PC-9 (cell line): ENCODE data around the gene ZFAND2B. TPM values are rescaled to one million over a fixed set of nuclear protein-coding genes. Genes with fewer than 3 reads are reported as not detected.
"Not testable (repeated sequence)": the region's sequence is repeated elsewhere in the genome, so short reads cannot be mapped to it uniquely, and the experiment has no call there.

Experiments used
- BruUV-seq: library from RNA; stranded (reverse); fragments of 400-500 nt; replicated peaks from 2 replicates; lab custom pipeline; 2021; lab: Mats Ljungman, UMichigan
- CTCF ChIA-PET: fragments of 300-600 bp; sonication (Branson Sonifier 250); formaldehyde crosslinking; loops from one replicate; lab custom pipeline; 2022; ENCODE audit warnings: antibody characterized with exemption; lab: Charles Lee
- POLR2A ChIA-PET: fragments of 300-600 bp; sonication (Branson Sonifier 250); formaldehyde crosslinking; loops from one replicate; lab custom pipeline; 2022; ENCODE audit warnings: antibody characterized with exemption; ENCODE audit not compliant: unreplicated experiment; lab: Charles Lee
- DNase-seq, 2 experiments: peaks; one replicate each; pipeline versions ENCODE4 v3.0.0 to v3.0.0-alpha.2; 2015 to 2022; ENCODE audit warnings: mixed read lengths in 1 of 2
- H2AFZ ChIP-seq: fragments of 200-600 bp; sonication (generic); 2 replicates; pipeline ENCODE4 v1.8.1; 2017; ENCODE audit warnings: antibody characterized with exemption
- H3F3A ChIP-seq: fragments of 200-600 bp; sonication (generic); 2 replicates; pipeline ENCODE4 v1.8.1; 2017; ENCODE audit warnings: antibody characterized with exemption, mild to moderate bottlenecking, low read depth; ENCODE audit not compliant: insufficient read depth
- H3K27ac ChIP-seq: fragments of 200-600 bp; sonication (generic); 2 replicates; pipeline ENCODE4 v1.6.1; 2016; ENCODE audit warnings: mixed run types
- H3K27me3 ChIP-seq: fragments of 200-600 bp; sonication (generic); 2 replicates; pipeline ENCODE4 v1.6.1; 2016; ENCODE audit warnings: low read depth, mixed run types; ENCODE audit not compliant: insufficient read depth
- H3K36me3 ChIP-seq: fragments of 200-600 bp; sonication (generic); 2 replicates; pipeline ENCODE4 v1.6.1; 2016; ENCODE audit warnings: low read depth, mixed run types
- H3K4me1 ChIP-seq: fragments of 200-600 bp; sonication (generic); replicated peaks from 2 replicates; pipeline ENCODE4 v1.6.1; 2016; ENCODE audit warnings: mixed run types; ENCODE audit not compliant: insufficient read depth
- H3K4me2 ChIP-seq: fragments of 200-600 bp; sonication (generic); 2 replicates; pipeline ENCODE4 v1.6.1; 2017; ENCODE audit warnings: mixed run types
- H3K4me3 ChIP-seq: fragments of 200-600 bp; sonication (generic); 2 replicates; pipeline ENCODE4 v1.6.1; 2016; ENCODE audit warnings: mixed run types
- H3K79me2 ChIP-seq: fragments of 200-600 bp; sonication (generic); 2 replicates; pipeline ENCODE4 v1.6.1; 2017; ENCODE audit warnings: low read depth, mixed run types
- H3K9me2 ChIP-seq: fragments of 200-600 bp; sonication (generic); 2 replicates; pipeline ENCODE4 v1.8.1; 2017; ENCODE audit warnings: mild to moderate bottlenecking; ENCODE audit not compliant: insufficient read depth
- H3K9me3 ChIP-seq: fragments of 200-600 bp; sonication (generic); 2 replicates; pipeline ENCODE4 v1.8.1; 2016; ENCODE audit warnings: low read depth; ENCODE audit not compliant: insufficient read depth
- H4K20me1 ChIP-seq: fragments of 200-600 bp; sonication (generic); 2 replicates; pipeline ENCODE4 v1.8.1; 2017; ENCODE audit not compliant: insufficient read depth
- EZH2 ChIP-seq: fragments of 200-600 bp; sonication (generic); IDR thresholded peaks from 2 replicates; pipeline ENCODE4 v1.8.0; 2017; ENCODE audit warnings: antibody characterized with exemption, low read depth
- intact Hi-C: fragments of 100-400 bp; cut with micrococcal nuclease; formaldehyde crosslinking; loops from one replicate; pipeline ENCODE4 v1.10.0; 2022; ENCODE audit not compliant: unreplicated experiment
- total RNA-seq: library from RNA; stranded (reverse); gene quantifications from 2 replicates; pipeline ENCODE4 v1.2.3, GENCODE V29; 2021
- TF ChIP-seq, protein P1 (sequence below): fragments of 200-600 bp; sonication (generic); conservative IDR thresholded peaks from 2 replicates; pipeline ENCODE4 v1.6.1; 2017; ENCODE audit warnings: mixed run types, antibody characterized with exemption, mild to moderate bottlenecking, moderate library complexity

ZFAND2B gene
- total RNA-seq, 1 experiment from 2014 or later = 24.6 TPM

DNA sequence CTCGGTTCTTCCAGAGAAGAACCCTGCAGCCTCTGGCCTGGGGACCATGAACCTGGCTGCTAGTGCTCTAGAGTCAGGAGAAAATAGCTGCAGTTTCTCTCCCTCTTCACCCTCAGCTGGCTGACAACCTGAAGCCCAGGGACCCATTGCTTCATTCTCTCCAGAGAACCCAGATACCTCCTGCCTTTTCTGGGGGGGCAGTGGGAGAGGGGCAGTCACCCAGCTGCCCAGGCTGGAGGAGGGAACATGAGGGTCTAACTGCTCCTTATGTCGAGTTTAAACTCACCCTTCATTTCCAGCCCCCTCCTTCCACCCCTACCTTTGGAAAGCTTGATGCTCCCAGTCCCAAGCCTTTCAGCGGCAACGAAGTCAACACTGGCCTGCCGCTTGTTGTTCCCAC is 7.6 kb upstream of the ZFAND2B start:
- no peak for TF ChIP-seq EZH2
- TF ChIP-seq, protein P1, sequence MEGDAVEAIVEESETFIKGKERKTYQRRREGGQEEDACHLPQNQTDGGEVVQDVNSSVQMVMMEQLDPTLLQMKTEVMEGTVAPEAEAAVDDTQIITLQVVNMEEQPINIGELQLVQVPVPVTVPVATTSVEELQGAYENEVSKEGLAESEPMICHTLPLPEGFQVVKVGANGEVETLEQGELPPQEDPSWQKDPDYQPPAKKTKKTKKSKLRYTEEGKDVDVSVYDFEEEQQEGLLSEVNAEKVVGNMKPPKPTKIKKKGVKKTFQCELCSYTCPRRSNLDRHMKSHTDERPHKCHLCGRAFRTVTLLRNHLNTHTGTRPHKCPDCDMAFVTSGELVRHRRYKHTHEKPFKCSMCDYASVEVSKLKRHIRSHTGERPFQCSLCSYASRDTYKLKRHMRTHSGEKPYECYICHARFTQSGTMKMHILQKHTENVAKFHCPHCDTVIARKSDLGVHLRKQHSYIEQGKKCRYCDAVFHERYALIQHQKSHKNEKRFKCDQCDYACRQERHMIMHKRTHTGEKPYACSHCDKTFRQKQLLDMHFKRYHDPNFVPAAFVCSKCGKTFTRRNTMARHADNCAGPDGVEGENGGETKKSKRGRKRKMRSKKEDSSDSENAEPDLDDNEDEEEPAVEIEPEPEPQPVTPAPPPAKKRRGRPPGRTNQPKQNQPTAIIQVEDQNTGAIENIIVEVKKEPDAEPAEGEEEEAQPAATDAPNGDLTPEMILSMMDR = no peak
- no peaks in the 10 kb centered on the region for H4K20me1 ChIP-seq
- no peaks in the 10 kb centered on the region for H3K9me2 ChIP-seq
- H3K4me2 ChIP-seq = no peak overlapping the region
- no peak overlapping the region for H2AFZ ChIP-seq
- POLR2A ChIA-PET = no interaction called here
- no peaks in the 10 kb centered on the region for H3K9me3 ChIP-seq
- no peaks in the 10 kb centered on the region for H3K36me3 ChIP-seq
- H3K4me1 ChIP-seq = no peaks in the 10 kb centered on the region
- no peaks in the 10 kb centered on the region for H3F3A ChIP-seq
- no peak overlapping the region for H3K27ac ChIP-seq
- H3K79me2 ChIP-seq = no peaks in the 10 kb centered on the region
- H3K4me3 ChIP-seq = no peak overlapping the region
- intact Hi-C loops = no loop called here
- H3K27me3 ChIP-seq = no peaks in the 10 kb centered on the region
- BruUV-seq = no TSS peak
- no peak for DNase-seq
- CTCF ChIA-PET = no interaction called here

DNA sequence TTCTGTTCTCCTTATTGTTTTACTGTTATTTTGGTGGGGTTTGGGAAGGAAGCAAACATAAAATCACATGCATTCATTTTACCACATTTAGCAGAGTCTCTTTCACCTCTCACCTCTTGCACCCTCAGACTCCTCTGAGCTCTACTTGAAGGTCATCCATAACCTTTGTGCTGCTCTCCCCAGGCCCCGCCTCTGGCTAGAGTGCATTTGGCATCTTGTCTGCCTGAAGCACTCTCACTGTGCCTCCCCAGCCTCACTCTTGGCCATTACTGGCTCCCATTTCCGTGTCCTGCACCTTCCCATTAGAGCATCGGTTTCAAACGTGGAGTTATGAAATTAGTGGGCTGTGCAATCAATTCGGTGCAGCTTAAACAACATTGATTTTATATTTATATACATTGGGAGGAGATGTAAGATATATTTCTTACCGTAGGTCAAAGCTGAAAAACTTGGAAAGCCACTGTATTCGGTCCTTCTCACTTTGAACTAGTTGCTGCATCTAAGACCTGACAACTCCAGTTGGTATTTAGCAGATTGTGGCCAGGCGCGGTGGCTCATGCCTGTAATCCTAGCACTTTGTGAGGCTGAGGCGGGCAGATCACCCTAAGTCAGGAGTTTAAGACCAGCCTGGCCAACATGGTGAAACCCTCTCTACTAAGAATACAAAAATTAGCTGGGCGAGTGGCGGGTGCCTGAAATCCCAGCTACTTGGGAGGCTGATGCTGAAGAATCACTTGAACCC is 6.9 kb upstream of the ZFAND2B start:
- POLR2A ChIA-PET = no interaction called here

DNA sequence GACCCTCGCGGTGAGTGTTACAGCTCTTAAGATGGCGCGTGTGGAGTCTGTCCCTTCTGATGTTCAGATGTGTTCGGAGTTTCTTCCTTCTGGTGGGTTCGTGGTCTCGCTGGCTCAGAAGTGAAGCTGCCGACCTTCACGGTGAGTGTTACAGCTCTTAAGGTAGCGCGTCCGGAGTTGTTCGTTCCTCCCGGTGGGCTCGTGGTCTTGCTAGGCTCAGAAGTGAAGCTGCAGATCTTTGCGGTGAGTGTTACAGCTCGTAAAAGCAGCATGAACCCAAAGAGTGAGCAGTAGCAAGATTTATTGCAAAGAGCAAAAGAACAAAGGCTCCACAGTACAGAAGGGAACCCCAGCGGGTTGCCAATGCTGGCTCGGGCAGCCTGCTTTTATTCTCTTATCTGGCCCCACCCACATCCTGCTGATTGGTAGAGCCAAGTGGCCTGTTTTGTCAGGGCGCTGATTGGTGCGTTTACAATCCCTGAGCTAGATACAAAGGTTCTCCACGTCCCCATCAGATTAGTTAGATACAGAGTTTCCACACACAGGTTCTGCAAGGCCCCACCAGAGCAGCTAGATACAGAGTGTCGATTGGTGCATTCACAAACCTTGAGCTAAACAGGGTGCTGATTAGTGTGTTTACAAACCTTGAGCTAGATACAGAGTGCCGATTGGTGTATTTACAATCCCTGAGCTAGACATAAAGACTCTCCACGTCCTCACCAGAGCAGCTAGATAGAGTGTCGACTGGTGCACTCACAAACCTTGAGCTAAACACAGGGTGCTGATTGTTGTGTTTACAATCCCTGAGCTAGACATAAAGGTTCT is 5.9 kb upstream of the ZFAND2B start:
- POLR2A ChIA-PET, H3K4me1 ChIP-seq, H4K20me1 ChIP-seq, H2AFZ ChIP-seq, H3F3A ChIP-seq, H3K9me3 ChIP-seq, H3K36me3 ChIP-seq, intact Hi-C loops, H3K9me2 ChIP-seq, H3K27ac ChIP-seq, BruUV-seq, H3K79me2 ChIP-seq, H3K4me2 ChIP-seq, CTCF ChIA-PET, DNase-seq, H3K4me3 ChIP-seq, H3K27me3 ChIP-seq: not testable (repeated sequence)

More for the DNA sequence above, 6.9 kb upstream of the ZFAND2B start:
- Histone ChIP-seq H3K36me3 (no peaks in the 10 kb centered on the region), H3K27ac (no peak overlapping the region), H3K4me2 (no peak overlapping the region), H3K27me3 (no peaks in the 10 kb centered on the region), H3K9me3 (no peaks in the 10 kb centered on the region), H3K79me2 (no peaks in the 10 kb centered on the region), H2AFZ (no peak overlapping the region), H4K20me1 (no peaks in the 10 kb centered on the region), H3K4me3 (no peak overlapping the region), H3K4me1 (no peaks in the 10 kb centered on the region), H3F3A (no peaks in the 10 kb centered on the region), H3K9me2 (no peaks in the 10 kb centered on the region)
- BruUV-seq = no TSS peak
- CTCF ChIA-PET = no interaction called here
- TF ChIP-seq, protein P1 = no peak
- no peak for TF ChIP-seq EZH2
- DNase-seq = no peak
- intact Hi-C loops = no loop called here

DNA sequence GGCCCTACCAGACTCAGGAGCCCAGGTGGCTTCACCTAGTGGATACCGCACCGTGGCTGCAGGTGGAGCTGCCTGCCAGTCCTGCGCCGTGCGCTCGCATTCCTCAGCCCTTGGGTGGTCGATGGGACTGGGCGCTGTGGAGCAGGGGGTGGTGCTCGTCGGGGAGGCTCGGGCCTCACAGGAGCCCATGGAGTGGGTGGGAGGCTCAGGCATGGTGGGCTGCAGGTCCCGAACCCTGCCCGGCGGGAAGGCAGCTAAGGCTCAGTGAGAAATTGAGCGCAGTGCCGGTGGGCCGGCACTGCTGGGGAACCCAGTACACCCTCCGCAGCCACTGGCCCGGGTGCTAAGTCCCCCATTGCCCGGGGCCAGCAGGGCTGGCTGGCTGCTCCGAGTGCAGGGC is 5.3 kb upstream of the ZFAND2B start:
- H4K20me1 ChIP-seq, H3K4me3 ChIP-seq, H3K27ac ChIP-seq, H3K9me2 ChIP-seq, DNase-seq, H3K4me2 ChIP-seq, H3K79me2 ChIP-seq, POLR2A ChIA-PET, H3K36me3 ChIP-seq, H2AFZ ChIP-seq, BruUV-seq, H3F3A ChIP-seq, CTCF ChIA-PET, H3K4me1 ChIP-seq, intact Hi-C loops, H3K9me3 ChIP-seq, H3K27me3 ChIP-seq: not testable (repeated sequence)
